Erythroblast (primary cell): ENCODE results near the gene TFDP1.

ENCODE experiments used
- DNase-seq, 2 experiments: peaks; one replicate each; lab custom pipeline; 2025; lab: John Stamatoyannopoulos, UW
- GATA1 ChIP-seq: IDR thresholded peaks from 2 replicates; pipeline ENCODE4 v1.6.1; 2011; ENCODE audit warnings: low read depth, mild to moderate bottlenecking, control low read depth, low read length, moderate library complexity
- POLR2A ChIP-seq: IDR thresholded peaks from 2 replicates; pipeline ENCODE4 v1.6.1; 2011; ENCODE audit warnings: mild to moderate bottlenecking, low read length

Gene TFDP1

DNA sequence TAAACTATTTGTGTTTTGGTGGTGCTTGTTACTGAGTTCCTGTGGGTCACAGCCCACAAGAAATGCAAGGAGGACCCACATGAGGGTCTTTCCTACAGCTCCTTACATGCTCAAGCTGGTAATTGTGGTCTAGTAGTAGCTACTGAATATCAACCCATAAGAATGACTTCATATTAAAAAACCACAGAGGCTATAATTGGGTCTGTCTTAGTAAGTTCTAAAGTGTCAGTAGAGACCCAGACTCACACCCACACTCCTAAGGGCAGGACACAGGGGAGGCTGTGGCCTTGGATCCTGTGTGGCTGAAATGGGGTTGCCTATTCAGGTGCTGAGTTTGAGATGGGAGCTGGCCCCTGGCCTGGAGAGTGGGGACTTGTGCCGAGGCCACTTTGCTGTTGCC, 19.6 kb downstream of the TFDP1 start:
- TF ChIP-seq GATA1 (no peak), POLR2A (no peak)
- DNase-seq, result no peak

DNA sequence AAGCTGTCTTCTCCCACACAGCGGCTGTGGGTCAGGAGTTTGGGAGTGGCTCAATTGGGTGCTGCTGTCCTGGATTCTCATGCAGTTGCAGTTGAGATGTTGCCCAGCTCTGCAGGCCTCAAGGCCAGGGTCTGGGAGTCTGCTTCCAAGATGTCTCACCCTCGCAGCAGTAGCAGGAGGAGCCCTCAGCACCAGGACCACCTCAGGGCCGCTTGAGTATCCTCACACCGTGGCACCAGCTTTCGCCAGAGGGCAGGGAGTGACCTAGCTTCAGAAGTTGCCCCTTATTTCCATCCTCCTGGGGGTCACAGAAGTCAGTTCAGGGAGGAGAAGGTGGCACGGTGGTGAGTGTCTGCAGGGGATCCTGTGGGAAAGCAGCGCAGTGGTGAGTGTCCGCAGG, 20.9 kb downstream of the TFDP1 start:
- TF ChIP-seq GATA1 (no peak), POLR2A (no peak)
- no peak for DNase-seq

DNA sequence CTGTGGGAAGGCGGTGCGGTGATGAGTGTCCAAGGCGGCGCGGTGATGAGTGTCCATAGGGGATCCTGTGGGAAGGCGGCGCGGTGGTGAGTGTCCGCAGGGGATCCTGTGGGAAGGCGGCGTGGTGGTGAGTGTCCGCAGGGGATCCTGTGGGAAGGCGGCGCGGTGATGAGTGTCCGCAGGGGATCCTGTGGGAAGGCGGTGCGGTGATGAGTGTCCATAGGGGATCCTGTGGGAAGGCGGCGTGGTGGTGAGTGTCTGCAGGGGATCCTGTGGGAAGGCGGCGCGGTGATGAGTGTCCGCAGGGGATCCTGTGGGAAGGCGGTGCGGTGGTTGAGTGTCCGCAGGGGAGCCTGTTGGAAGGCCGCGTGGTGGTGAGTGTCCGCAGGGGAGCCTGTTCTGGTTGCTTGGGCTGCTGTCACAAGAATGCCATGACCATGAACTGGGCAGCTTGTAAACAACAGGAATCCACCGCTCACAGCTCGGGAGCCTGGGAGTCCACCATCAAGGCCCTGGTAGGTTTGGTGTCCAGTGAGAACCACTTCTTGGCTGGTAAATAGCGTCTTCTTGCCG, 21.4 kb downstream of the TFDP1 start:
- DNase-seq, result no peak
- TF ChIP-seq GATA1 (no peak), POLR2A (no peak)

DNA sequence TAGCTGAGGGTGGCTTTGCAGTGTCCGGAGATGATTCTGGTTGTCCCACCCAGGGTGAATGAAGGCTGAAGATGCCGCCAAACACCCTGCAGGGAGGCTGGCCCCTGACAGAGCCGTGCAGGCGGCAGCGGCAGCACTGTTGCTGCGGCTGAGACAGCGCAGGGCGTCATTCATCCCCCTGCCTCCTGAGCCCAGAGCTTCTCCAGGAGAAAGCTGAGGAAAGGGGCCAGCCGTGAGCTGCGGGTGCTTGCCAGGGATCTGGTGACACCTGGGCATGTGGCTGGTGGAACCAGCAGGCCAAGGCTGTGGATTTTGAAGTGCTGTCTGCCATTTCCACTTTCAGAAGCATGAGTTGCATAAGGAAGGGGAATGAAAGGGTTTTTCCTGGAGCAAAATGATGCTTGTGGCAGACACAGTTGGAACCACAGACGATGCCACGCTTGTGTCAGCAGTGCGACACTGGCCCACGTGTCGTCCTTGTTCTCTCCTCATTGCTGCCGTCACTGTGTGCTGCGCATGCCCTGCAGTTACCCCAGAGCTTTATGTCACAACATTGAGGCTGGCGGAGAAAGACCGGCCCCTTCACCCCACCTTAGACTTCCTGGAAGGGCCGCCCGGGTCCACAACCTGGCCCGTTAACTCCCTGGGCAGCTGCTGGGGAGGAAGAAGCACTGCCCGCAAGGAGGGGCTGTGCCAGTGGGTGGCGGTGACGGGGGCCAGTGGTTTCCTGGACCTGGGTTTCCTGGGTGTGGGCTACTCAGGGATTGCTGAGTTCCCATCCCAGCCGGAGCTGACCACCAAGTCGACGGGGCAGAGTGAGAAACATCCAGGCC, 22.7 kb downstream of the TFDP1 start:
- no peak for DNase-seq
- TF ChIP-seq POLR2A (no peak), GATA1 (no peak)

DNA sequence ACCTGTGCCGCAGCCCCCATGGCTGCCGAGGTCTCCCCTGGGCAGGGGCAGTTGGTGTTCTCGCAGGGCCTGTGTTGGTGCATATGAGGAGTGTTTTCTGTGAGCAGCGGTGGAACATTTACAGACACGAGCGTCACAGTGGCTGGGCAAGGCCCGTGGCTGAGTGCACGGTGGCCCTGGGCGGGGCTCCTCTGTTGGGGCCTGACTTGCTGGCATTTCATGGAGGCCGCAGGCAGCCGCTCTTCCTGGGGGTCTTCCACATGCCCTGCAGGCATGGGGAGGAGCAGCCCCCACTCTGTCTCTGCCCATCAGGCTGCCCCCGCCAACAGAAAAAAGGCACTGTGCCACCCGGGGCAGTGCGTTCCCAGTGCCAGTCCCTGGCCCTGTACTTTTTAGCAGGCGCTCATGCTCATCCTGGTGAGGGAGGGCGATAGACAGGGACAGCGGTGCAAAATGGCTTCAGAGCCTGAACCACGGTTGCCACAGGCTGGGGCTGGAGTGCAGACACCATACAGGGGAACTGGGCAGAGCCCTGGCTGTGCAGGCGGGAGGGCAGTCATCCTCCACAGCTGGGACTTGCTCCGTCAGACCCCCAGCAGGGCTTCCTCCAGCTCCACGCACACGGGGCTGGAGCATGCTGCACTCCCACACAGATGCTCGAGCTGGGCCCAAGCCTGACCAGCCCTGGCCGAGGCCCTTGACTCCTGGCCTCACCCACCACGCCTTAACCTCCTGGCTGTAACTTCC, 23.5 kb downstream of the TFDP1 start:
- DNase-seq, result no peak
- TF ChIP-seq GATA1 (no peak), POLR2A (no peak)

DNA sequence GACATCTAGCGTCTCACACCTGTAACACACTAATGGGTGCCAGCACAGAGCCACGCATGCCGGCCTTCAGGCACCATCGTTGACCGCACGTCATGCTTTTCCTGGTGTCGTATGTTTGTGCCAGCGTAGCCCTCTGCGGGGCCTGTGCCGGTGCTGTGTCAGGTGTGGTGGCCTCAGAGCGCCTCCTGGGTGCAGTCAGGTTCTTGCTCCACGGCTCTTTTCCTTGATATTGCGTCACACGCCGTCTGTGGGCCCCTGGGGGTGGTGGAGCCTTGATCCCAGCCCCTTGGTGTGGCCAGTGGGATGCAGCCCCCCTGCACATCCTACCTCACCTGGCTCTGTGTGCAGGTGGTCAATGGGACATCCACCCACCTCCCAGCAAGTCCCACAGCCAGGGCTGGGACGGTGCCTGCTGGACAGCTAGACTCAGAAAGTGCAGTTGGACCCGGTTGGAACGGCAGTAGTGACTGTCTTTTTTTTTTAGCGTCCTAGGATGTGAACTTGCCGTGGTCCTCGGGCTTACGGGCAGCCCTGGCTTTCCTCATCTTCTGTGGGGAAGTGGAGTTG, 24.5 kb downstream of the TFDP1 start:
- no peak for DNase-seq
- TF ChIP-seq GATA1, result no peak

DNA sequence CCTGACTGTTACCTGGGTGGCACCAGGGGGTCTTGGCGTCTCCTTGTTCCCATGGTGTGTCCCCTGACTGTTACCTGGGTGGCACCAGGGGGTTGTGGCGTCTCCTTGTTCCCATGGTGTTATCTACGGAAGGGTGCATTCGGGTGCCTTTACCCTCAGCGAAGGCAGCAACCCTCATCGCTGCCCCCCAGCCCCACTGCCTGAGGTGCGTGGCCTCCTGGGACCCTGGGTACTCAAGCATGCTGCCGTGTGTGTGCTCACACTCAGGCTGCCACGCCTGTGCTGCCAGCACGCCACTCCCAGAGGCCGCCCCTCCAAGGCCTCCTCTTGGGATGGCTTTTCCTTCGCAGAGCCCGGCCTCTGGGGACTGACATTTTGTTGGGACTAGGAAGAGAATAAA, 25.1 kb downstream of the TFDP1 start:
- DNase-seq, result no peak
- no peak for TF ChIP-seq GATA1
- TF ChIP-seq POLR2A, result no peak

DNA sequence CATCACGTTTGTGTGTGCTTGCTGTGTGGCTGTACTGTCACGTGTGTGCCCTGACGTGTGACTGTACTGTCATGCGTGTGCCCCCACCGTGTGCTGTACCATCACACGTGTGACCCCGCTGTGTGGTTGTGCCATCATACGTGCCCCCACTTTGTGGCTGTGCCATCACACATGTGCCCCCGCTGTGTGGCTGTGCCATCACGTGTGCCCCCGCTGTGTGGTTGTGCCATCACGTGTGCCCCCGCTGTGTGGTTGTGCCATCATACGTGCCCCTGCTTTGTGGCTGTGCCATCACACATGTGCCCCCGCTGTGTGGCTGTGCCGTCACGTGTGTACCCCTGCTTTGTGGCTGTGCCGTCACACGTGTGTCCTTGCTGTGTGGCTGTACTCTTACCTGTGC, 25.7 kb downstream of the TFDP1 start:
- DNase-seq, result no peak
- TF ChIP-seq GATA1 (no peak), POLR2A (no peak)

- no peak for DNase-seq
- TF ChIP-seq POLR2A, result no peak
- TF ChIP-seq GATA1, result no peak
Measured at GRCh38 chr13:113611996-113612395, 27.4 kb downstream of the TFDP1 start.

DNA sequence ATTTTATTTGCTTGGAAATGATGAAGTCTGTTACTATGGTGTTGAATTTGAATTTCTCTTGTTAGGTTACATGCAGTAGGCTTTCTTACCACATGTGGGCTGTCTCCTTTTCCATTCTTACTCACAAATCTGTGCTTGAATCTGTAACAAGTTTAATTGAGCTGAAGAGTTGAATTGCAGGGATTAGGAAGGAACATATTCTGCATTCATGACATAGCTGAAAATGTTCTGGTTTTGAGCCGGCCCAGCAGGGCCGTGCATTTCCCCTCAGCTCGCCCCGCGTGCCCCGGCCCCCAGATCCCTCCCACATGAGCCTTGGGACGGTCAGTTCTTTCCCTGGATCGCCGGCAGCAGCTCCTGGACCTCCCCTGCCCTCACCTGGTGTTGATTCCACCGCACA, 28.1 kb downstream of the TFDP1 start:
- TF ChIP-seq GATA1 (no peak), POLR2A (no peak)
- no peak for DNase-seq

GRCh38 chr13:113613789-113614379, 29.3 kb downstream of the TFDP1 start:
- TF ChIP-seq GATA1 (no peak), POLR2A (no peak)
- DNase-seq, result no peak

- no peak for DNase-seq
- TF ChIP-seq GATA1, result no peak
- TF ChIP-seq POLR2A, result no peak
Measured at GRCh38 chr13:113616281-113616906, 31.8 kb downstream of the TFDP1 start.
